ENCODE measurements around the gene NUP98. TPM values are rescaled to one million over a fixed set of nuclear protein-coding genes. Genes with fewer than 3 reads are reported as not detected.

Gene NUP98
- total and polyA plus RNA-seq, 10 of the 15 experiments (the other 5 are each of a cell fraction or from before 2014, with no cell fraction given) = 21.7 to 108 (median 78.9) TPM

- 60% methylated on average over 4 of the region's 4 CpGs for WGBS (ENCODE audit: insufficient coverage, insufficient replicate concordance, low lambda C conversion rate, missing lambda C conversion rate)
- H3K27me3 ChIP-seq (replicated peaks in 1 of 2; ENCODE audit: control insufficient read depth in 2 of 2, insufficient read depth in 2 of 2, low read length in 1 of 2) = no peaks in the 10 kb centered on the region
- intact Hi-C loops (cut with micrococcal nuclease; ENCODE audit: unreplicated experiment) = no loop called here
- in situ Hi-C loops (cut with MboI) = loop anchor here (25.0 kb wide), 1 partner anchor 553 kb away; the partner anchor contains the start of gene TRIM21
- H3K4me2 ChIP-seq (ENCODE audit: control insufficient read depth, insufficient read depth) = peak overlapping the region; percentile 32
- H2AFZ ChIP-seq (ENCODE audit: control insufficient read depth, low read depth, low read length) = no peak overlapping the region
- POLR2A ChIA-PET = no interaction called here
- RAD21 ChIA-PET (ENCODE audit: unreplicated experiment) = interaction anchor here (1.4 to 12.7 kb wide), 2 partner anchors 21 to 238 kb away, joined by 4 to 304 read pairs; partner anchors contain the start of gene STIM1
- CTCF ChIA-PET = interaction anchor here (1.2 to 39.6 kb wide), 5 partner anchors 9 to 31 kb away, joined by 3 to 1047 read pairs (median 22); partner anchors contain the start of genes PGAP2 and STIM1
- no peak overlapping the region; the same call in none of the 2 replicates for H3K27ac ChIP-seq (ENCODE audit: control insufficient read depth, insufficient read depth)
- peaks cover 11 to 24% of the 10 kb centered on the region in 2 experiments; a peak in 3 of 4 replicates for H3K36me3 ChIP-seq (ENCODE audit: control insufficient read depth in 2 of 2, insufficient read depth in 2 of 2, low read length in 1 of 2)
- ATAC-seq = no peak
- peaks cover 91% of the 10 kb centered on the region for H3K79me2 ChIP-seq (ENCODE audit: control insufficient read depth, insufficient read depth, low read length)
- H3K9ac ChIP-seq (ENCODE audit: control insufficient read depth, insufficient read depth, low read length) = peak overlapping the region; percentile 28; the same call in 1 of the 2 replicates
- SMC1A ChIA-PET (ENCODE audit: uncharacterized antibody, unreplicated experiment) = interaction anchor here (1.0 to 12.4 kb wide), 4 partner anchors 12 to 240 kb away, joined by 3 to 188 read pairs (median 4); partner anchors contain the start of gene STIM1
- peaks cover 41% of the 10 kb centered on the region for H3K4me1 ChIP-seq (ENCODE audit: control insufficient read depth, insufficient read depth, low read length)
- H3K4me3 ChIP-seq = peak overlapping the region; percentile 37
- FAIRE-seq = no peak
- no peak for DNase-seq (ENCODE audit: low read depth, low spot score)
- no peaks in the 10 kb centered on the region for H3K9me3 ChIP-seq (replicated peaks; ENCODE audit: control insufficient read depth, insufficient read depth, low read length)
- H4K20me1 ChIP-seq (ENCODE audit: control insufficient read depth, insufficient read depth) = no peaks in the 10 kb centered on the region; the same call in 1 of the 2 replicates
- BruUV-seq (replicated peaks) = no TSS peak
- TF ChIP-seq BACH1 (IDR thresholded peaks at IDR 0.05; ENCODE audit: borderline replicate concordance) = no peak
- no peak for TF ChIP-seq YBX1 (IDR thresholded peaks at IDR 0.05)
- no peak for TF ChIP-seq ZBTB33 (IDR thresholded peaks at IDR 0.05)
- no peak for TF ChIP-seq HDAC2 (IDR thresholded peaks at IDR 0.05)
- no peak for TF ChIP-seq NFYA (IDR thresholded peaks at IDR 0.05; ENCODE audit: borderline replicate concordance, low read depth, low read length)
- TF ChIP-seq POLR2AphosphoS2 (IDR thresholded peaks at IDR 0.05; ENCODE audit: low read depth, low read length) = no peak
- TF ChIP-seq BCL11A (IDR thresholded peaks at IDR 0.05; ENCODE audit: low read depth, low read length) = no peak
- TF ChIP-seq CBFB (IDR thresholded peaks at IDR 0.05; ENCODE audit: low read depth) = no peak
- TF ChIP-seq SKIL (IDR thresholded peaks at IDR 0.05; ENCODE audit: low read depth, poor library complexity, severe bottlenecking) = no peak
- TF ChIP-seq BCL3 (IDR thresholded peaks at IDR 0.05; ENCODE audit: borderline replicate concordance, insufficient read depth, low read depth, low read length, poor library complexity, severe bottlenecking) = no peak
- TF ChIP-seq TCF12 (IDR thresholded peaks at IDR 0.05; ENCODE audit: low read depth, low read length) = no peak
- TF ChIP-seq MEF2A (IDR thresholded peaks at IDR 0.05; ENCODE audit: insufficient read depth, low read depth, low read length) = no peak
- no peak for TF ChIP-seq IRF4 (IDR thresholded peaks at IDR 0.05; ENCODE audit: low read depth, low read length)
- TF ChIP-seq SIN3A (IDR thresholded peaks at IDR 0.05; ENCODE audit: low read depth, low read length) = no peak
- no peak for TF ChIP-seq PRDM15 (CRISPR knock-in tag; IDR thresholded peaks at IDR 0.05)
- TF ChIP-seq JUND (IDR thresholded peaks at IDR 0.05; ENCODE audit: low read depth, low read length) = no peak
These were observed 37.0 kb upstream of the NUP98 start for GRCh38 chr11:3834349-3834663.

All from GM12878 (cell line).